Ecto neural progenitor cell (in vitro differentiated cells): ENCODE measurements around the gene DEPDC5.

Experiments used
- DNase-seq: peaks from one replicate; pipeline ENCODE4 v3.0.0-alpha.2; 2018; ENCODE audit warnings: low spot score

Gene DEPDC5

GRCh38 chr22:31950226-31950625 lies 196.4 kb downstream of the DEPDC5 start:
- DNase-seq = no peak

- DNase-seq = no peak
Observed at GRCh38 chr22:31951194-31952093, 197.6 kb downstream of the DEPDC5 start.

DNA sequence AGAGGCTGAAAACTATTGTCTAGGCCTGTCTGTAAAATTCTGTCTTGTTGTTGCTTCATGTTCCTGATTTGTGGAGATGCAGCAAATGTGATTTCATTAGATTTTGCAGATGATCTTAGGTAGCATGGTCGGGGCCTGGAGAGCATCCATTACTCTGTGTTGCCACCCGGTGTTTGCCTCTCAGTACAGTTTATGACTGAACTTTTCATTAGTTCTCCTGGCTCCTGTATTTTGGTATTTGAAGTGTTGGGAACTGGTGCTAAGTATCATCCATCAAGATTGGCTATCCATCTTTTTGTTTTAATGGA lies 198.2 kb downstream of the DEPDC5 start:
- no peak for DNase-seq

DNA sequence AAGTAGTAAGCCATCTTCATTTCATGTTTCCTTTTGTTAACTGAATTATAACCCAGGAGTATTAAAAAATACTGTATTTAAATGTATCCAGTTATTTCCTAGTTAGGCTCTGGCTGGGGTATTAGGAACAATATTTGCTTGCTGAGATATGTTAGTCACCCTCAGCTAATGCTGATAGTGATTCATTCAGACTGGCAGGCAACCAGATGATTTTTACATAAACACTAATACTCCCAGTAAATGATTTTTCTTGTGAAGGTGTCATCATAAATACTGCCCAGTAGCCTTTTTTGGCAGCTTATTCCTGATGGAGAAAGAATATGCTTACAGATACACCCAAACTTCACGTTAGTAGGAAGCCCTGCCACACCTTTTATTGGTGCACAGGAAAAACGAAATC lies 198.7 kb downstream of the DEPDC5 start:
- DNase-seq = no peak

DNA sequence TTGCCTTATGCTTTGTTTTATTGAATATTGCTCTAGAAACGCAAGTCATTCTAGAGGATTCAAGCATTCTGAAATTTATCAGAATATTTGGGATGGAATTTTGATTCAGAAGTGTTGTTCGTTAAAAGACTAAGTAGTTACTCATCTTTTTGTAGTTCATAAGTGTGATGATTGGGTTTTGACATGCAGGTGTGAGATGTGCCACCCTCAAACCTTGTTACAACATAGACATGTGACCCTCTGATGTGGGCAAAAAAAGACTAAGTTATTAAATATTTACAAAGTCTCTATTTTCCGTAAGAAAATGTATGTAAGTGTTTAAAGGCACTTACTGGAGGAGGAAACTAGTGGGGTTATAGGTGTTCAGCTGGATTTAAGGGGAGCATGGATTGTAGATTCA lies 199.4 kb downstream of the DEPDC5 start:
- DNase-seq = no peak

DNA sequence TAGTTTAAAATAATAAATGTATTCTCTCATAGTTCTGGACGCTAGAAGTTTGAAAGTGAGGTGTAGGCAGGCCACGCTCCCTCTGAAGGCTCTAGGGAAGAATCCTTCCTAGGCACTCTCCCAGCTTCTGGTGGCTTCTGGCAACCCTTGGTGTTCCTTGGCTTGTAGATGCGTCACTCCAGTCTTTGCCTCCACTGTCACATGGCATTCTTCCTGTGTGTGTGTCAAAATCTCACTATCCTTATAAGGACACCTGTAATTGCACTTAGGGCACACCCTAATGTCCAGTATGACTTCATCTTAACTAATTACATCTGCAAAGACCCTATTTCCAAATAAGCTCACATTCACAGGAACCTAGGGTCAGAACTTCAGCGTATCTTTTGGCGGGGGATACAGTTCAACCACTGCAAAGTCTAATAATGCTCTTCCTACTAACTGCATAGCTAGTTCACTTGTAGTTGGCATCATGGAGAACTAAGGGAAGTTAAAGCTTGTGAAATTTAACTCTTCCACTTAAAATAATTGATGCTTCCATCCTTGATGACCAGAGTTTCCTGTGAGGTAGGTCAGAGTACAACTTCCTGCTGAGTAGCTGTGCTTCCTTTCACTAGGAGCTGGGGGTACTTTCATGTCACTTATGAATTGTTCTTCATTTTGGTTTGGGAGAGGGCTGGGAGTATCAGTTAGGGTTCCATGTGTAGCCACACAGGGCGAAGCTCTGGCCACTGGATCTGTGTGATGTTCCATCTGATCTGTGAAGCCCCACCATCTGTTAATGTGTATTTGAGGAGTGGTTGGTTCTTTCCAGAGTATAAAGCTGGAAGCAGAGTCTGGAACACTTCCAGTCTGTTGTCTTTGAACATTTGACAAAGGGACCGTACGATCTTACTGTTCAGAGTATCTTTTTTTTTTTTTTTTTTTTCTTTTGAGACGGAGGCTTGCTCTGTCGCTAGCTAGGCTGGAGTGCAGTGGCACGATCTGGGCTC lies 201.0 kb downstream of the DEPDC5 start:
- DNase-seq = no peak

DNA sequence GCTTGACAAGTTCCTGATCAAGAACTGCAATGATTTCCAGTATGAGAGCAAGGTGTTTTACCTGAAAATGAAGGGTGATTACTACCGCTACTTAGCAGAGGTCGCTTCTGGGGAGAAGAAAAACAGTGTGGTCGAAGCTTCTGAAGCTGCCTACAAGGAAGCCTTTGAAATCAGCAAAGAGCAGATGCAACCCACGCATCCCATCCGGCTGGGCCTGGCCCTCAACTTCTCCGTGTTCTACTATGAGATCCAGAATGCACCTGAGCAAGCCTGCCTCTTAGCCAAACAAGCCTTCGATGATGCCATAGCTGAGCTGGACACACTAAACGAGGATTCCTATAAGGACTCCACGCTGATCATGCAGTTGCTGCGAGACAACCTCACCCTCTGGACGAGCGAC lies 202.5 kb downstream of the DEPDC5 start:
- no peak for DNase-seq
